ENCODE results near the gene FCRL3.

GRCh38 chr1:157734321-157734720, 33.8 kb upstream of the FCRL3 start:
- TF ChIP-seq TBX3 (IDR thresholded peaks at IDR 0.05; ENCODE audit: borderline replicate concordance) (no peak), FOXM1 (CRISPR knock-in tag; IDR thresholded peaks at IDR 0.05) (no peak)

All from HepG2 (cell line).